Measurements from ENCODE around the gene SEZ6L.

The SEZ6L gene

GRCh38 chr22:26333088-26333800 lies 164.0 kb downstream of the SEZ6L start:
- DNase-seq (ENCODE audit: low read depth in 2 of 2), result no peak

GRCh38 chr22:26334232-26334631 lies 165.0 kb downstream of the SEZ6L start:
- DNase-seq (ENCODE audit: low read depth in 2 of 2), result no peak

GRCh38 chr22:26336773-26337172 lies 167.5 kb downstream of the SEZ6L start:
- no peak for DNase-seq (ENCODE audit: low read depth in 2 of 2)

GRCh38 chr22:26339755-26340154 lies 170.5 kb downstream of the SEZ6L start:
- DNase-seq (ENCODE audit: low read depth in 2 of 2), result no peak

GRCh38 chr22:26342745-26343410 lies 173.6 kb downstream of the SEZ6L start:
- DNase-seq (ENCODE audit: low read depth in 2 of 2), result no peak

- DNase-seq (ENCODE audit: low read depth in 2 of 2), result no peak
These were observed 176.2 kb downstream of the SEZ6L start for GRCh38 chr22:26345496-26345895.

- no peak for DNase-seq (ENCODE audit: low read depth in 2 of 2)
These were observed 179.7 kb downstream of the SEZ6L start for GRCh38 chr22:26348810-26349526.

- no peak for DNase-seq (ENCODE audit: low read depth in 2 of 2)
These were observed 185.4 kb downstream of the SEZ6L start for GRCh38 chr22:26354707-26355106.

GRCh38 chr22:26357281-26357680 lies 188.0 kb downstream of the SEZ6L start:
- DNase-seq (ENCODE audit: low read depth in 2 of 2), result no peak

GRCh38 chr22:26357813-26358212 lies 188.6 kb downstream of the SEZ6L start:
- DNase-seq (ENCODE audit: low read depth in 2 of 2), result no peak

GRCh38 chr22:26359156-26359555 lies 189.9 kb downstream of the SEZ6L start:
- DNase-seq (ENCODE audit: low read depth in 2 of 2), result no peak

GRCh38 chr22:26360169-26360885 lies 191.1 kb downstream of the SEZ6L start:
- DNase-seq (ENCODE audit: low read depth in 2 of 2), result peak; percentile 42 to 56

GRCh38 chr22:26362471-26362870 lies 193.2 kb downstream of the SEZ6L start:
- DNase-seq (ENCODE audit: low read depth in 2 of 2), result no peak

- DNase-seq (ENCODE audit: low read depth in 2 of 2), result peak; percentile 12 to 30
These were observed 195.1 kb downstream of the SEZ6L start for GRCh38 chr22:26364066-26365015.

- peak; percentile 40 to 55 for DNase-seq (ENCODE audit: low read depth in 2 of 2)
These were observed 198.4 kb downstream of the SEZ6L start for GRCh38 chr22:26367402-26368245.

GRCh38 chr22:26372890-26373289 lies 203.6 kb downstream of the SEZ6L start:
- DNase-seq (ENCODE audit: low read depth in 2 of 2), result no peak

- no peak for DNase-seq (ENCODE audit: low read depth in 2 of 2)
These were observed 205.2 kb downstream of the SEZ6L start for GRCh38 chr22:26374391-26375026.

GRCh38 chr22:26377170-26377830 lies 208.0 kb downstream of the SEZ6L start:
- DNase-seq (ENCODE audit: low read depth in 2 of 2), result no peak
